Measurements from ENCODE around the gene KIF26B. TPM values are rescaled to one million over a fixed set of nuclear protein-coding genes. Genes with fewer than 3 reads are reported as not detected.
"Not testable (repeated sequence)": the region's sequence is repeated elsewhere in the genome, so short reads cannot be mapped to it uniquely, and the experiment has no call there.

KIF26B gene
- total RNA-seq, 1 donor from 2014 or later: 3.4 TPM

DNA sequence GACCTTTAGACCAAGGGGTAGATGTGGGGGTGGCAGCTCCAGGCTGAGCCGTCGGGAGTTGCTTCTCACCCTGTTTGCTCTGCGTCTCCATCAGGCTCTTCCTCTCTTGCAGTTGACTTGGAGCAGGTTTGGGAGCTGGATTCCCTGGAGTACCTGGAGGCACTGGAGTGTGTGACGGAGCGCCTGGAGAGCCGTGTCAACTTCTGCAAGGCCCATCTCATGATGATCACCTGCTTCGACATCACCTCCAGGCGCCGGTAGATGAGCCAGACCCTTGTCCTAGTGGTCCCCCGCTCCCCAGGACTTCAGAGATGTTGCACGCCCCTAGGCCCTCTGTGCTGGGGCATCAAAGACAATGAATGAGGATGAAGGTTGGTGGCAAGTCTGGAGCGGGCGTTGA lies 547.6 kb downstream of the KIF26B start:
- Mint-ChIP-seq H3K36me3 (ENCODE audit: low read depth, unreplicated experiment) (peaks cover 6% of the 10 kb centered on the region), H3K4me3 (ENCODE audit: unreplicated experiment) (no peak overlapping the region), H3K27me3 (ENCODE audit: unreplicated experiment) (no peaks in the 10 kb centered on the region), H3K4me1 (ENCODE audit: unreplicated experiment) (peaks cover 4% of the 10 kb centered on the region), H3K9me3 (ENCODE audit: unreplicated experiment) (no peaks in the 10 kb centered on the region), H3K27ac (ENCODE audit: unreplicated experiment) (no peak overlapping the region)
- no peak for DNase-seq (ENCODE audit: low spot score)
- TF ChIP-seq CTCF (IDR thresholded peaks at IDR 0.05; ENCODE audit: unreplicated experiment): no peak

DNA sequence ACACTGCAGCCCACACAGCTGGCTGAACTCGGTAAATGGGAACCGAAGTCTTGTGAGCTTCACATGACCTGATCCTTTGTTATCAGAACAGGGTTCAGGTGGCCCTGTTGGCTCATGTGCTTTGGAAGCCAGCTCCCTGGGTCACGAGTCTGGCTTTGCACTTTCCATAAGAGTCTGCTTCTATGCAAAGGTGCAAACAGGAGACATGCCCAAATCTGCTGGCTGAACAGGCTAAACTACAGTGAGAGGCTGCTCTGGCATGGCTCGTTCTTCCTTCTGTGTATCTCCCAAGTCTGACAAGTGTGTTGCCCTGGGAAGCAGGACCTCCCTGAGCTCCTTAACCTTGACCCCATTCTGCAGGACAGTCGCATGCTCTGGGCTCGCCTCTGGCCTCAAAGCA lies 549.6 kb downstream of the KIF26B start:
- no peak overlapping the region for H3K4me3 Mint-ChIP-seq (ENCODE audit: unreplicated experiment)
- no peak for TF ChIP-seq CTCF (IDR thresholded peaks at IDR 0.05; ENCODE audit: unreplicated experiment)
- no peaks in the 10 kb centered on the region for H3K27me3 Mint-ChIP-seq (ENCODE audit: unreplicated experiment)
- H3K36me3 Mint-ChIP-seq (ENCODE audit: low read depth, unreplicated experiment): peaks cover 6% of the 10 kb centered on the region
- H3K9me3 Mint-ChIP-seq (ENCODE audit: unreplicated experiment): no peaks in the 10 kb centered on the region
- peaks cover 4% of the 10 kb centered on the region for H3K4me1 Mint-ChIP-seq (ENCODE audit: unreplicated experiment)
- H3K27ac Mint-ChIP-seq (ENCODE audit: unreplicated experiment): no peak overlapping the region
- no peak for DNase-seq (ENCODE audit: low spot score)

GRCh38 chr1:245704765-245705164 lies 550.0 kb downstream of the KIF26B start:
- H3K27ac Mint-ChIP-seq (ENCODE audit: unreplicated experiment): no peak overlapping the region
- H3K4me1 Mint-ChIP-seq (ENCODE audit: unreplicated experiment): peaks cover 4% of the 10 kb centered on the region
- no peak for TF ChIP-seq CTCF (IDR thresholded peaks at IDR 0.05; ENCODE audit: unreplicated experiment)
- DNase-seq (ENCODE audit: low spot score): no peak
- no peak overlapping the region for H3K4me3 Mint-ChIP-seq (ENCODE audit: unreplicated experiment)
- H3K9me3 Mint-ChIP-seq (ENCODE audit: unreplicated experiment): no peaks in the 10 kb centered on the region
- H3K27me3 Mint-ChIP-seq (ENCODE audit: unreplicated experiment): no peaks in the 10 kb centered on the region
- H3K36me3 Mint-ChIP-seq (ENCODE audit: low read depth, unreplicated experiment): peaks cover 6% of the 10 kb centered on the region

DNA sequence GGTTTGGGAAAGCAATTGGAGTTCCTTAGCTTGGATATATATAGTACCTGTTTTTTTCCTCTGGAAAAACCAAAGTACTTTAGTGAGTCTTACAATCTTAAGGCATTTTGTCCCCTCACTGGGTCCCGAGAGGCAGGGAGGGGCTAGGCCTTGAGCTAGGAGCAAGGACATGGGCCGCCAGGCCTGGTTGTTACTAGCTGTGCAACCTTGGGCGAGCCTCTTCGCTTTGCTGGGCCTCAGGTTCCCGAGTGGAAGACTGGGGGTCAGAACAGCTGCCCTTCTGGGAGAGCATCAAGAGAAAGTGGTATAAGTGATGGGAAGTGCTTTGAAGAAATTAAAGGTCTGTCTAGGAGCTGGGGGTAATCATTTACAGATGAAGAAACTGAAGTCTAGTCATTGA lies 553.2 kb downstream of the KIF26B start:
- no peak for DNase-seq (ENCODE audit: low spot score)
- Mint-ChIP-seq H3K4me1 (ENCODE audit: unreplicated experiment) (peaks cover 4% of the 10 kb centered on the region), H3K9me3 (ENCODE audit: unreplicated experiment) (no peaks in the 10 kb centered on the region), H3K27me3 (ENCODE audit: unreplicated experiment) (no peaks in the 10 kb centered on the region), H3K27ac (ENCODE audit: unreplicated experiment) (no peak overlapping the region), H3K4me3 (ENCODE audit: unreplicated experiment) (no peak overlapping the region), H3K36me3 (ENCODE audit: low read depth, unreplicated experiment) (peaks cover 6% of the 10 kb centered on the region)
- TF ChIP-seq CTCF (IDR thresholded peaks at IDR 0.05; ENCODE audit: unreplicated experiment): no peak

DNA sequence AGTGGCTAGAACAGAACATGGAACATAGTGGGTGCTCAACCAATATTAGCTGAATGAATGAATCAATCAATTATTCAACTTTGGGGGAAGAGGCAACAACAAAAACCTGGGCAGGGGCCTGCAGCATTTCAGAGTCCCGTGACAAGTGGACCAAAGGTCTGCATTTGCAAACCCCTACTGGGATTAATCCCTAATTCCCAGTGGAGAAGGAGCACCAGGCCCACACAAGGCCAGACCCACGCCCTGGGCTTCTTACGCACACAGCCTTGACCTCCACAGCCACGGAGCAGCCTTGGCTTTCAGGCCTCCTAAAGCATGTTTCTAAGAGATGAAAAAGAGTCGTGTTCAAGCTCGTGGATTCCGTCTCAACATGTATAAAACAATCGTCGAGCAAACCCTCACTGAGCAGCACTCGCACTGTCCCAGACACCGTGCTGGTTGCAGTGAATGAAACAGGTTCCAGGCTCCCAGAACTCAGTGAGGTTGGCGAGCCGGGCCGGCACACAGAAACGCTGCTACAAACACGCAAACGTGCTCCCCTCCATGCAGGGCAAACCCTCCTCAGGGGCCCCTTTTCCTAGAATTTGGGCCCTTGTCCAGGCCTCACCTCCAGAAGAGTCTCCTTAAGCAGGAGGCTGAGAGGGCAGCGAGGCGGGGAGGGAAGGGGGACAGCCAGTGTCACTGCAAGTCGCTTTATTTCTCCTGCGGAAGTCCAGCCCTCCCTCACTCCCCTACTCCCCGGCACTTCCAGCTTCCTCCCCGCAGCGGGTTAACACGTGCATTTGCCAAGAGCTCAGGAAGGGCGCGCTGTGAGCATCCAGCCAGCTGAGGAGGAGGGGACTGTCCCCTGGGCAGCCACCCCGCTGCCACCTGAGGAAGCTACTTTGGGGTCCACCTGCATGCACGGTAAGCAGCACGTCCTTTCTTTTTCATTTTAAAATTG lies 556.4 kb downstream of the KIF26B start:
- Mint-ChIP-seq H3K4me1 (ENCODE audit: unreplicated experiment) (no peaks in the 10 kb centered on the region), H3K4me3 (ENCODE audit: unreplicated experiment) (no peak overlapping the region), H3K27me3 (ENCODE audit: unreplicated experiment) (no peaks in the 10 kb centered on the region), H3K9me3 (ENCODE audit: unreplicated experiment) (no peaks in the 10 kb centered on the region), H3K27ac (ENCODE audit: unreplicated experiment) (no peak overlapping the region), H3K36me3 (ENCODE audit: low read depth, unreplicated experiment) (no peaks in the 10 kb centered on the region)
- no peak for DNase-seq (ENCODE audit: low spot score)
- TF ChIP-seq CTCF (IDR thresholded peaks at IDR 0.05; ENCODE audit: unreplicated experiment): no peak

- not testable (repeated sequence) for H3K4me1 Mint-ChIP-seq (ENCODE audit: unreplicated experiment); H3K4me3 Mint-ChIP-seq (ENCODE audit: unreplicated experiment)
Observed at GRCh38 chr1:245714027-245714426, 559.2 kb downstream of the KIF26B start.

More at GRCh38 chr1:245714027-245714426, 559.2 kb downstream of the KIF26B start:
- H3K27ac Mint-ChIP-seq (ENCODE audit: unreplicated experiment); H3K9me3 Mint-ChIP-seq (ENCODE audit: unreplicated experiment); H3K27me3 Mint-ChIP-seq (ENCODE audit: unreplicated experiment); DNase-seq (ENCODE audit: low spot score); H3K36me3 Mint-ChIP-seq (ENCODE audit: low read depth, unreplicated experiment): not testable (repeated sequence)
